ENCODE results near the gene GARIN1A.

- no peak for TF ChIP-seq CTCF (IDR thresholded peaks at IDR 0.05; ENCODE audit: low read length)
- no peak for TF ChIP-seq EZH2 (IDR thresholded peaks at IDR 0.05; ENCODE audit: borderline replicate concordance, low read length)
These were observed 33.8 kb downstream of the GARIN1A start for GRCh38 chr7:128705891-128706333.

All from OCI-LY1 (cell line).